WTC11 (cell line): ENCODE measurements around the gene GAPDHS. TPM values are rescaled to one million over a fixed set of nuclear protein-coding genes. Genes with fewer than 3 reads are reported as not detected.

ENCODE experiments used
- ATAC-seq: fragments of 200-7000 bp; cut with Tn5 transposase; 2 replicates; pipeline ENCODE4 v1.10.0; 2021; ENCODE audit warnings: mild to moderate bottlenecking, moderate library complexity
- CTCF ChIA-PET: fragments of 300-600 bp; sonication (Branson Sonifier 250); formaldehyde crosslinking; loops from one replicate; lab custom pipeline; 2021; ENCODE audit warnings: antibody characterized with exemption; lab: Charles Lee
- POLR2A ChIA-PET: fragments of 350-600 bp; sonication (Branson Sonifier 250); formaldehyde crosslinking; loops from one replicate; lab custom pipeline; 2021; ENCODE audit warnings: antibody characterized with exemption; lab: Charles Lee
- DNase-seq: peaks from one replicate; pipeline ENCODE4 v3.0.0; 2021; ENCODE audit warnings: low spot score
- H3K27ac Mint-ChIP-seq: 2 replicates; pipeline ENCODE4 v1.8.0; 2021; ENCODE audit warnings: mixed read lengths
- H3K27me3 Mint-ChIP-seq: 2 replicates; pipeline ENCODE4 v1.8.0; 2021; ENCODE audit warnings: low read depth, mild to moderate bottlenecking, moderate library complexity, mixed read lengths
- H3K36me3 Mint-ChIP-seq: 2 replicates; pipeline ENCODE4 v1.8.0; 2021; ENCODE audit warnings: mixed read lengths
- H3K4me1 Mint-ChIP-seq: 2 replicates; pipeline ENCODE4 v1.8.0; 2022; ENCODE audit warnings: mixed read lengths
- H3K4me3 Mint-ChIP-seq: 2 replicates; pipeline ENCODE4 v1.8.0; 2021; ENCODE audit warnings: mild to moderate bottlenecking, moderate library complexity, mixed read lengths
- H3K9me3 Mint-ChIP-seq: 2 replicates; pipeline ENCODE4 v1.8.0; 2021; ENCODE audit warnings: mixed read lengths
- ELF4 ChIP-seq: sonication (generic); formaldehyde crosslinking; IDR thresholded peaks from 2 replicates; pipeline ENCODE4 v1.8.1; 2022; ENCODE audit warnings: low read depth, mild to moderate bottlenecking, moderate library complexity, missing genetic modification reagents
- IRF2 ChIP-seq: sonication (generic); formaldehyde crosslinking; IDR thresholded peaks from 2 replicates; pipeline ENCODE4 v1.8.0; 2022; ENCODE audit warnings: low read depth, missing genetic modification reagents, borderline replicate concordance
- RELA ChIP-seq: sonication (generic); formaldehyde crosslinking; IDR thresholded peaks from 2 replicates; pipeline ENCODE4 v1.8.1; 2022; ENCODE audit warnings: missing genetic modification reagents, mild to moderate bottlenecking, borderline replicate concordance
- TEAD4 ChIP-seq: sonication (generic); formaldehyde crosslinking; IDR thresholded peaks from 2 replicates; pipeline ENCODE4 v1.8.0; 2022; ENCODE audit warnings: mild to moderate bottlenecking, missing genetic modification reagents
- ZNF263 ChIP-seq: sonication (generic); formaldehyde crosslinking; IDR thresholded peaks from 2 replicates; pipeline ENCODE4 v1.8.1; 2022; ENCODE audit warnings: low read depth, mild to moderate bottlenecking, moderate library complexity, missing genetic modification reagents
- ZNF416 ChIP-seq: fragments of 250-450 bp; sonication (Bioruptor Pico); IDR thresholded peaks from 2 replicates; pipeline ENCODE4 v1.9.0; 2021; ENCODE audit warnings: mild to moderate bottlenecking, inconsistent platforms
- total RNA-seq: library from RNA; stranded (reverse); gene quantifications from 3 replicates; pipeline ENCODE4 v1.2.3, GENCODE V29; 2021
- TF ChIP-seq, protein P1 (sequence below): fragments of 200-600 bp; IDR thresholded peaks from 2 replicates; pipeline ENCODE4 v1.8.0; 2022; ENCODE audit warnings: antibody characterized with exemption
- TF ChIP-seq, protein P2 (sequence below): sonication (generic); formaldehyde crosslinking; IDR thresholded peaks from 2 replicates; pipeline ENCODE4 v1.8.1; 2022; ENCODE audit warnings: low read depth, missing genetic modification reagents, borderline replicate concordance
- TF ChIP-seq, protein P3 (sequence below): fragments of 250-450 bp; sonication (Bioruptor Pico); IDR thresholded peaks from 2 replicates; pipeline ENCODE4 v1.9.0; 2021; ENCODE audit warnings: mild to moderate bottlenecking
- TF ChIP-seq, protein P4 (sequence below): sonication (generic); formaldehyde crosslinking; IDR thresholded peaks from 2 replicates; pipeline ENCODE4 v1.8.0; 2022; ENCODE audit warnings: mild to moderate bottlenecking, missing genetic modification reagents
- TF ChIP-seq, protein P5 (sequence below): sonication (generic); formaldehyde crosslinking; IDR thresholded peaks from 2 replicates; pipeline ENCODE4 v1.8.1; 2022; ENCODE audit warnings: mild to moderate bottlenecking, moderate library complexity, missing genetic modification reagents
- TF ChIP-seq, protein P6 (sequence below): fragments of 250-450 bp; sonication (Bioruptor Pico); IDR thresholded peaks from 2 replicates; pipeline ENCODE4 v1.9.0; 2021; ENCODE audit warnings: mild to moderate bottlenecking
- TF ChIP-seq, protein P7 (sequence below): fragments of 250-450 bp; sonication (Bioruptor Pico); IDR thresholded peaks from 2 replicates; pipeline ENCODE4 v1.9.0; 2021; ENCODE audit warnings: mild to moderate bottlenecking, borderline replicate concordance
- TF ChIP-seq, protein P8 (sequence below): sonication (generic); formaldehyde crosslinking; IDR thresholded peaks from 2 replicates; pipeline ENCODE4 v1.8.1; 2023; ENCODE audit warnings: mild to moderate bottlenecking, missing genetic modification reagents, moderate library complexity

GAPDHS gene
- total RNA-seq, 1 experiment from 2014 or later, result 0.20 TPM

DNA sequence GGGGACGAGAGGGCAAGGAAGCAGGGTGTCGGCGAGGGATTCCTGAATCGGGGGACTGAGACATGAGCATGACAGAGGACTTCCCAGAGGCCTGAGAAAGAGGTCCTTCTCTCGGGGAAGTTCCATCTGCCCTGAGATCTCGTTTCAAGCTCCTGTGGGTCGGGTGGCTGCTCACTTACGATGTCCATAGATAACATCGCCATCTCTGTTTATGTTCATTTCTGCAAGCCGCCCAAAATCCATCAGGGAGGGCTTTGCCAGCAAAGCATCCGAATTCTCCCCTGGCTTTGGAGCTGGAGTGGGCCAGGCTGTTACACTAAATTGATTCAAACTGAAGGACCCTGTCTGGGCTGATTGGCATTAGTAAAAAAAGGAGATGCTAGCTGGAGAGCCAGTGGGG lies 25.7 kb upstream of the GAPDHS start:
- Mint-ChIP-seq H3K27me3 (peaks cover 15% of the 10 kb centered on the region), H3K9me3 (no peaks in the 10 kb centered on the region), H3K4me3 (peak overlapping the region; percentile 99), H3K4me1 (peaks cover 12% of the 10 kb centered on the region), H3K27ac (no peak overlapping the region), H3K36me3 (peaks cover 49% of the 10 kb centered on the region)
- DNase-seq (no peak), ATAC-seq (no peak)
- CTCF ChIA-PET, result interaction anchor here (0.8 to 4.7 kb wide), 4 partner anchors 12 to 49 kb away, joined by 3 to 62 read pairs (median 18); no protein-coding TSS in a partner anchor
- POLR2A ChIA-PET, result interaction anchor here (0.5 kb wide), 1 partner anchor 303 kb away, joined by 3 read pairs; no protein-coding TSS in a partner anchor
- TF ChIP-seq ZNF416 (CRISPR knock-in tag) (no peak), ZNF263 (CRISPR knock-in tag) (no peak), ELF4 (CRISPR knock-in tag) (no peak), TEAD4 (CRISPR knock-in tag) (no peak)
- TF ChIP-seq, protein P1, sequence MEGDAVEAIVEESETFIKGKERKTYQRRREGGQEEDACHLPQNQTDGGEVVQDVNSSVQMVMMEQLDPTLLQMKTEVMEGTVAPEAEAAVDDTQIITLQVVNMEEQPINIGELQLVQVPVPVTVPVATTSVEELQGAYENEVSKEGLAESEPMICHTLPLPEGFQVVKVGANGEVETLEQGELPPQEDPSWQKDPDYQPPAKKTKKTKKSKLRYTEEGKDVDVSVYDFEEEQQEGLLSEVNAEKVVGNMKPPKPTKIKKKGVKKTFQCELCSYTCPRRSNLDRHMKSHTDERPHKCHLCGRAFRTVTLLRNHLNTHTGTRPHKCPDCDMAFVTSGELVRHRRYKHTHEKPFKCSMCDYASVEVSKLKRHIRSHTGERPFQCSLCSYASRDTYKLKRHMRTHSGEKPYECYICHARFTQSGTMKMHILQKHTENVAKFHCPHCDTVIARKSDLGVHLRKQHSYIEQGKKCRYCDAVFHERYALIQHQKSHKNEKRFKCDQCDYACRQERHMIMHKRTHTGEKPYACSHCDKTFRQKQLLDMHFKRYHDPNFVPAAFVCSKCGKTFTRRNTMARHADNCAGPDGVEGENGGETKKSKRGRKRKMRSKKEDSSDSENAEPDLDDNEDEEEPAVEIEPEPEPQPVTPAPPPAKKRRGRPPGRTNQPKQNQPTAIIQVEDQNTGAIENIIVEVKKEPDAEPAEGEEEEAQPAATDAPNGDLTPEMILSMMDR, result no peak

DNA sequence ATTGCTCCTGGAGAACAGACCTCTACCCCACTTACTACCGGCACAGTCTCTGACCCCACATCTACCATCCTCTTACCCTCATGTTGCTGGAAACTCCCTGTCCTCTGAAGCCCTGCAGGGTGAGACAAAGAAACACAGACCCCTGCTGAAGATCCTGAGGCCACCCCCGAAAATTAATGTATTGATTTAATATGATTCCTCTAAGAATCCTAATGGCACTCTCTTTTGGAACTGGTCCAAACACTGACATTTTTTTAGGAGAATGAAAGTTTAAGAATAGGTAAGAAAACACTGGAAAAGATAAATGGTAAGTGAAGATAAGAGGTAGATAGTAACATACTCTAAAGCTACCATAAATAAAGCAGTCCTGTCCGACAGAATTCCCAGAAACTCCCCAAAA lies 25.1 kb upstream of the GAPDHS start:
- peaks cover 12% of the 10 kb centered on the region for H3K4me1 Mint-ChIP-seq
- peak overlapping the region; percentile 60; the same call in 1 of the 2 replicates for H3K27ac Mint-ChIP-seq
- H3K4me3 Mint-ChIP-seq, result peak overlapping the region; percentile 99
- TF ChIP-seq, protein P2, sequence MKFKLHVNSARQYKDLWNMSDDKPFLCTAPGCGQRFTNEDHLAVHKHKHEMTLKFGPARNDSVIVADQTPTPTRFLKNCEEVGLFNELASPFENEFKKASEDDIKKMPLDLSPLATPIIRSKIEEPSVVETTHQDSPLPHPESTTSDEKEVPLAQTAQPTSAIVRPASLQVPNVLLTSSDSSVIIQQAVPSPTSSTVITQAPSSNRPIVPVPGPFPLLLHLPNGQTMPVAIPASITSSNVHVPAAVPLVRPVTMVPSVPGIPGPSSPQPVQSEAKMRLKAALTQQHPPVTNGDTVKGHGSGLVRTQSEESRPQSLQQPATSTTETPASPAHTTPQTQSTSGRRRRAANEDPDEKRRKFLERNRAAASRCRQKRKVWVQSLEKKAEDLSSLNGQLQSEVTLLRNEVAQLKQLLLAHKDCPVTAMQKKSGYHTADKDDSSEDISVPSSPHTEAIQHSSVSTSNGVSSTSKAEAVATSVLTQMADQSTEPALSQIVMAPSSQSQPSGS (CRISPR knock-in tag), result no peak
- TF ChIP-seq, protein P3, sequence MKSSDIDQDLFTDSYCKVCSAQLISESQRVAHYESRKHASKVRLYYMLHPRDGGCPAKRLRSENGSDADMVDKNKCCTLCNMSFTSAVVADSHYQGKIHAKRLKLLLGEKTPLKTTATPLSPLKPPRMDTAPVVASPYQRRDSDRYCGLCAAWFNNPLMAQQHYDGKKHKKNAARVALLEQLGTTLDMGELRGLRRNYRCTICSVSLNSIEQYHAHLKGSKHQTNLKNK (CRISPR knock-in tag), result no peak
- TF ChIP-seq RELA (CRISPR knock-in tag) (no peak), ELF4 (CRISPR knock-in tag) (no peak), IRF2 (CRISPR knock-in tag) (no peak)
- TF ChIP-seq, protein P4, sequence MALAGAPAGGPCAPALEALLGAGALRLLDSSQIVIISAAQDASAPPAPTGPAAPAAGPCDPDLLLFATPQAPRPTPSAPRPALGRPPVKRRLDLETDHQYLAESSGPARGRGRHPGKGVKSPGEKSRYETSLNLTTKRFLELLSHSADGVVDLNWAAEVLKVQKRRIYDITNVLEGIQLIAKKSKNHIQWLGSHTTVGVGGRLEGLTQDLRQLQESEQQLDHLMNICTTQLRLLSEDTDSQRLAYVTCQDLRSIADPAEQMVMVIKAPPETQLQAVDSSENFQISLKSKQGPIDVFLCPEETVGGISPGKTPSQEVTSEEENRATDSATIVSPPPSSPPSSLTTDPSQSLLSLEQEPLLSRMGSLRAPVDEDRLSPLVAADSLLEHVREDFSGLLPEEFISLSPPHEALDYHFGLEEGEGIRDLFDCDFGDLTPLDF, result no peak
- peaks cover 46% of the 10 kb centered on the region for H3K36me3 Mint-ChIP-seq
- H3K27me3 Mint-ChIP-seq, result peaks cover 20% of the 10 kb centered on the region
- ChIA-PET POLR2A (interaction anchor here (1.2 kb wide), 1 partner anchor 12 kb away, joined by 3 read pairs; no protein-coding TSS in a partner anchor), CTCF (interaction anchor here (0.8 to 4.7 kb wide), 8 partner anchors 11 to 156 kb away, joined by 3 to 62 read pairs (median 4); no protein-coding TSS in a partner anchor)
- DNase-seq (no peak), ATAC-seq (no peak)
- no peaks in the 10 kb centered on the region for H3K9me3 Mint-ChIP-seq

DNA sequence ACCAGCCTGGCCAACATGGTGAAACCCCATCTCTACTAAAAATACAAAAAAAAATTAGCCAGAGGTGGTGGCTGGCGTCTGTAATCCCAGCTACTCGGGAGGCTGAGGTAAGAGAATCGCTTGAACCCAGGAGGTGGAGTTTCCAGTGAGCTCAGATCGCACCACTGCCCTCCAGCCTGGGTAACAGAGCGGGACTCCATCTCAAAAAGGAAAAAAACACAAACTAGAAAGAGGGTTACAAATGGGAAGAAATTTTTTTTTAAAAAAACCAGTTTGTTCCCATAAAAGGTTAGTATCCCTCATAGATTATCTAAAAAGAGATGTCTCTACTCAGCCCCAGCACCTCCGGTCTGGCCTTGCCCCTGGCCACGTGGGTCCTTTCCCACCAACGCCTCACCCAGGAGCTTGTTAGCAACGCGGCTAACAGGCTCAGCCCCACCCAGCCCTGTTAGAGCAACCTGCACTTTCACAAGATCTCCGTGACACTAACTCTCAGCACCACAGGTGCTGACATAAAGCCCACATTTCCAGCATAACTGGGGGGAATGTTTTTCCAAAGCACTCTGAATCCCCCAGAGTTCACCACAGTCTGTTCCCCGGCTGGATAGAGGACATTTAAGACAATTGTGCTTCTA lies 24.1 kb upstream of the GAPDHS start:
- peak overlapping the region; percentile 97 for H3K27ac Mint-ChIP-seq
- ChIA-PET CTCF (interaction anchor here (0.6 to 4.7 kb wide), 14 partner anchors 9 to 205 kb away, joined by 3 to 62 read pairs (median 5); no protein-coding TSS in a partner anchor), POLR2A (interaction anchor here (0.5 to 1.2 kb wide), 3 partner anchors 11 to 135 kb away, joined by 3 read pairs; no protein-coding TSS in a partner anchor)
- peaks cover 41% of the 10 kb centered on the region for H3K36me3 Mint-ChIP-seq
- H3K4me1 Mint-ChIP-seq, result peaks cover 20% of the 10 kb centered on the region
- ATAC-seq, result peak; percentile 51
- peaks cover 20% of the 10 kb centered on the region for H3K27me3 Mint-ChIP-seq
- peak; percentile 60 for DNase-seq
- H3K9me3 Mint-ChIP-seq, result no peaks in the 10 kb centered on the region
- peak overlapping the region; percentile 99 for H3K4me3 Mint-ChIP-seq
- TF ChIP-seq, protein P5, sequence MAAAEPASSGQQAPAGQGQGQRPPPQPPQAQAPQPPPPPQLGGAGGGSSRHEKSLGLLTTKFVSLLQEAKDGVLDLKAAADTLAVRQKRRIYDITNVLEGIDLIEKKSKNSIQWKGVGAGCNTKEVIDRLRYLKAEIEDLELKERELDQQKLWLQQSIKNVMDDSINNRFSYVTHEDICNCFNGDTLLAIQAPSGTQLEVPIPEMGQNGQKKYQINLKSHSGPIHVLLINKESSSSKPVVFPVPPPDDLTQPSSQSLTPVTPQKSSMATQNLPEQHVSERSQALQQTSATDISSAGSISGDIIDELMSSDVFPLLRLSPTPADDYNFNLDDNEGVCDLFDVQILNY (CRISPR knock-in tag), result no peak
- TF ChIP-seq, protein P6, sequence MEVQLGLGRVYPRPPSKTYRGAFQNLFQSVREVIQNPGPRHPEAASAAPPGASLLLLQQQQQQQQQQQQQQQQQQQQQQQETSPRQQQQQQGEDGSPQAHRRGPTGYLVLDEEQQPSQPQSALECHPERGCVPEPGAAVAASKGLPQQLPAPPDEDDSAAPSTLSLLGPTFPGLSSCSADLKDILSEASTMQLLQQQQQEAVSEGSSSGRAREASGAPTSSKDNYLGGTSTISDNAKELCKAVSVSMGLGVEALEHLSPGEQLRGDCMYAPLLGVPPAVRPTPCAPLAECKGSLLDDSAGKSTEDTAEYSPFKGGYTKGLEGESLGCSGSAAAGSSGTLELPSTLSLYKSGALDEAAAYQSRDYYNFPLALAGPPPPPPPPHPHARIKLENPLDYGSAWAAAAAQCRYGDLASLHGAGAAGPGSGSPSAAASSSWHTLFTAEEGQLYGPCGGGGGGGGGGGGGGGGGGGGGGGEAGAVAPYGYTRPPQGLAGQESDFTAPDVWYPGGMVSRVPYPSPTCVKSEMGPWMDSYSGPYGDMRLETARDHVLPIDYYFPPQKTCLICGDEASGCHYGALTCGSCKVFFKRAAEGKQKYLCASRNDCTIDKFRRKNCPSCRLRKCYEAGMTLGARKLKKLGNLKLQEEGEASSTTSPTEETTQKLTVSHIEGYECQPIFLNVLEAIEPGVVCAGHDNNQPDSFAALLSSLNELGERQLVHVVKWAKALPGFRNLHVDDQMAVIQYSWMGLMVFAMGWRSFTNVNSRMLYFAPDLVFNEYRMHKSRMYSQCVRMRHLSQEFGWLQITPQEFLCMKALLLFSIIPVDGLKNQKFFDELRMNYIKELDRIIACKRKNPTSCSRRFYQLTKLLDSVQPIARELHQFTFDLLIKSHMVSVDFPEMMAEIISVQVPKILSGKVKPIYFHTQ (CRISPR knock-in tag), result no peak
- TF ChIP-seq, protein P7, sequence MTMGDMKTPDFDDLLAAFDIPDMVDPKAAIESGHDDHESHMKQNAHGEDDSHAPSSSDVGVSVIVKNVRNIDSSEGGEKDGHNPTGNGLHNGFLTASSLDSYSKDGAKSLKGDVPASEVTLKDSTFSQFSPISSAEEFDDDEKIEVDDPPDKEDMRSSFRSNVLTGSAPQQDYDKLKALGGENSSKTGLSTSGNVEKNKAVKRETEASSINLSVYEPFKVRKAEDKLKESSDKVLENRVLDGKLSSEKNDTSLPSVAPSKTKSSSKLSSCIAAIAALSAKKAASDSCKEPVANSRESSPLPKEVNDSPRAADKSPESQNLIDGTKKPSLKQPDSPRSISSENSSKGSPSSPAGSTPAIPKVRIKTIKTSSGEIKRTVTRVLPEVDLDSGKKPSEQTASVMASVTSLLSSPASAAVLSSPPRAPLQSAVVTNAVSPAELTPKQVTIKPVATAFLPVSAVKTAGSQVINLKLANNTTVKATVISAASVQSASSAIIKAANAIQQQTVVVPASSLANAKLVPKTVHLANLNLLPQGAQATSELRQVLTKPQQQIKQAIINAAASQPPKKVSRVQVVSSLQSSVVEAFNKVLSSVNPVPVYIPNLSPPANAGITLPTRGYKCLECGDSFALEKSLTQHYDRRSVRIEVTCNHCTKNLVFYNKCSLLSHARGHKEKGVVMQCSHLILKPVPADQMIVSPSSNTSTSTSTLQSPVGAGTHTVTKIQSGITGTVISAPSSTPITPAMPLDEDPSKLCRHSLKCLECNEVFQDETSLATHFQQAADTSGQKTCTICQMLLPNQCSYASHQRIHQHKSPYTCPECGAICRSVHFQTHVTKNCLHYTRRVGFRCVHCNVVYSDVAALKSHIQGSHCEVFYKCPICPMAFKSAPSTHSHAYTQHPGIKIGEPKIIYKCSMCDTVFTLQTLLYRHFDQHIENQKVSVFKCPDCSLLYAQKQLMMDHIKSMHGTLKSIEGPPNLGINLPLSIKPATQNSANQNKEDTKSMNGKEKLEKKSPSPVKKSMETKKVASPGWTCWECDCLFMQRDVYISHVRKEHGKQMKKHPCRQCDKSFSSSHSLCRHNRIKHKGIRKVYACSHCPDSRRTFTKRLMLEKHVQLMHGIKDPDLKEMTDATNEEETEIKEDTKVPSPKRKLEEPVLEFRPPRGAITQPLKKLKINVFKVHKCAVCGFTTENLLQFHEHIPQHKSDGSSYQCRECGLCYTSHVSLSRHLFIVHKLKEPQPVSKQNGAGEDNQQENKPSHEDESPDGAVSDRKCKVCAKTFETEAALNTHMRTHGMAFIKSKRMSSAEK (CRISPR knock-in tag), result no peak
- TF ChIP-seq, protein P8, sequence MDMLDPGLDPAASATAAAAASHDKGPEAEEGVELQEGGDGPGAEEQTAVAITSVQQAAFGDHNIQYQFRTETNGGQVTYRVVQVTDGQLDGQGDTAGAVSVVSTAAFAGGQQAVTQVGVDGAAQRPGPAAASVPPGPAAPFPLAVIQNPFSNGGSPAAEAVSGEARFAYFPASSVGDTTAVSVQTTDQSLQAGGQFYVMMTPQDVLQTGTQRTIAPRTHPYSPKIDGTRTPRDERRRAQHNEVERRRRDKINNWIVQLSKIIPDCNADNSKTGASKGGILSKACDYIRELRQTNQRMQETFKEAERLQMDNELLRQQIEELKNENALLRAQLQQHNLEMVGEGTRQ (CRISPR knock-in tag), result peak; percentile 81
